Lower lobe of right lung (tissue), 2 donors: ENCODE data around the gene NUDT14. TPM values are rescaled to one million over a fixed set of nuclear protein-coding genes. Genes with fewer than 3 reads are reported as not detected.

Experiments used
- ATAC-seq, 2 donors: fragments of 200-7000 bp; cut with Tn5 transposase; one replicate each; pipeline ENCODE4 v1.9.1; 2020 to 2022; ENCODE audit warnings: mild to moderate bottlenecking in 2 of 2, moderate library complexity in 2 of 2
- DNase-seq: peaks from one replicate; pipeline ENCODE4 v3.0.0-alpha.2; 2020
- H3K27ac ChIP-seq: fragments of 200-600 bp; one replicate; pipeline ENCODE4 v1.8.0; 2022
- H3K27me3 ChIP-seq: fragments of 200-600 bp; one replicate; pipeline ENCODE4 v1.8.0; 2022; ENCODE audit warnings: low read depth
- H3K36me3 ChIP-seq: fragments of 200-600 bp; one replicate; pipeline ENCODE4 v1.8.0; 2022; ENCODE audit warnings: mild to moderate bottlenecking
- H3K4me1 ChIP-seq: fragments of 200-600 bp; one replicate; pipeline ENCODE4 v1.8.0; 2022
- H3K4me3 ChIP-seq: fragments of 200-600 bp; one replicate; pipeline ENCODE4 v1.8.0; 2022; ENCODE audit warnings: mild to moderate bottlenecking
- H3K9me3 ChIP-seq: fragments of 200-600 bp; one replicate; pipeline ENCODE4 v1.8.0; 2022
- intact Hi-C: fragments of 100-400 bp; cut with DNase I; formaldehyde crosslinking; loops from one replicate; pipeline ENCODE4 v1.11.0; 2022
- total RNA-seq: library from RNA; stranded (reverse); fragmentation: NEBNext Ultra II Directional; extraction: Animal tissue kit (Norgen Biotek cat#: 25700); gene quantifications from one replicate; pipeline ENCODE4 v1.2.1, GENCODE V29; 2021
- TF ChIP-seq, protein P1 (sequence below): fragments of 200-600 bp; IDR thresholded peaks from one replicate; pipeline ENCODE4 v1.8.0; 2022; ENCODE audit warnings: antibody characterized with exemption, mild to moderate bottlenecking
- donor health status: DM: no; HTN: yes; CAD: no; lungs with severe emphysema.

Gene NUDT14
- total RNA-seq, 1 donor from 2014 or later = 54.5 TPM

DNA sequence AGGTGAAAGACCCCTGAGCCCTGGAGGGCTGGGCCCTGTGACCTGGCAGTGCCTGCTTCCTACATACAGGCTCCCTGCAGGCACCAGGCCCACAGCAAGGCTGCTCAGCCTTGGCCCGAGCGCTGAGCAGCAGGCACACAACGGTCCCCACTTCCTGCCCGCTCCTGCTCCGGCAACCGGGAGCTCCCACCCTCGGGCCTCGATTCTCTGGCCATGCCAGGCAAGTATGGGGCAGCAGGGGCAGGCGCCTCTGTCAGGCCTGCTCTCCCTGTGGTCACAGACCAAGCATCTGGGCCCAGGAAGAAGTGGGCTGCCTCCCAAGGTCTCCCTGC lies 30.6 kb upstream of the NUDT14 start:
- H3K9me3 ChIP-seq = no peaks in the 10 kb centered on the region
- intact Hi-C loops = no loop called here
- no peak overlapping the region for H3K27ac ChIP-seq
- H3K4me1 ChIP-seq = no peaks in the 10 kb centered on the region
- DNase-seq (no peak), ATAC-seq (no peak)
- TF ChIP-seq, protein P1, sequence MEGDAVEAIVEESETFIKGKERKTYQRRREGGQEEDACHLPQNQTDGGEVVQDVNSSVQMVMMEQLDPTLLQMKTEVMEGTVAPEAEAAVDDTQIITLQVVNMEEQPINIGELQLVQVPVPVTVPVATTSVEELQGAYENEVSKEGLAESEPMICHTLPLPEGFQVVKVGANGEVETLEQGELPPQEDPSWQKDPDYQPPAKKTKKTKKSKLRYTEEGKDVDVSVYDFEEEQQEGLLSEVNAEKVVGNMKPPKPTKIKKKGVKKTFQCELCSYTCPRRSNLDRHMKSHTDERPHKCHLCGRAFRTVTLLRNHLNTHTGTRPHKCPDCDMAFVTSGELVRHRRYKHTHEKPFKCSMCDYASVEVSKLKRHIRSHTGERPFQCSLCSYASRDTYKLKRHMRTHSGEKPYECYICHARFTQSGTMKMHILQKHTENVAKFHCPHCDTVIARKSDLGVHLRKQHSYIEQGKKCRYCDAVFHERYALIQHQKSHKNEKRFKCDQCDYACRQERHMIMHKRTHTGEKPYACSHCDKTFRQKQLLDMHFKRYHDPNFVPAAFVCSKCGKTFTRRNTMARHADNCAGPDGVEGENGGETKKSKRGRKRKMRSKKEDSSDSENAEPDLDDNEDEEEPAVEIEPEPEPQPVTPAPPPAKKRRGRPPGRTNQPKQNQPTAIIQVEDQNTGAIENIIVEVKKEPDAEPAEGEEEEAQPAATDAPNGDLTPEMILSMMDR = no peak
- no peak overlapping the region for H3K4me3 ChIP-seq
- H3K27me3 ChIP-seq = no peaks in the 10 kb centered on the region
- H3K36me3 ChIP-seq = peaks cover 64% of the 10 kb centered on the region

DNA sequence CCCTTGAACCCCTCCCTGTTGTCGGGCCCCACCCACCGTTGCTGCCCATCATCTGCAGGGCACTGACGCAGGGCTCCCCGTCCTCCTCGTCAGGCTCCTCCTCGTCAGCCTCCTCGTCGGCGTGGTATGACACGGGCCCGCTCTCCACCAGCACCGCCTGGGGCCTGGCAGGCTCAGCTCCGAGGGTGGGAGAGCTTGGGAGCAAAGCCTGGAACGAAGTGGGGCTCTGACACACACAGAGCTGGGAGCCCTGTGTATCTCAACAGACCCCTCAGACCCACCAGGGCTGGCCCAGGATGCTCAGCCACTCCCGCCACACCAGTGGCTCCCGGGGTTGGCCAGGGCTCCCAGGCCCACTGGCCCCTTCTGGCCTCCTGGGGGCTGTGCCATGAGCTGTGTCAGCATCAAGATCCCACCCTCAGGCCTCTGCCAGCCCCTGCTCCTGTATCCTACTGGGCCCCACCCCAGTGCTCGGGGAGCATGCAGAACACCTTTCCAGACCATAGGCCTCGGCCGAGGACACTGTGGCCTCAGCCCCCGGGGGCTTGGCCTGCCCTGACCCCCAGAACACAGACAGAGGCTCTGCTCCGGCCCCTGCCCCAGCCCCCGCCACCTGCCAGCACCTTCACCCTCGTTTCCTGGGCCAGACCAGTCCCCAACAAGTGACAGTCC lies 30.1 kb upstream of the NUDT14 start:
- H3K4me3 ChIP-seq = no peak overlapping the region
- intact Hi-C loops = no loop called here
- H3K36me3 ChIP-seq = peaks cover 59% of the 10 kb centered on the region
- no peaks in the 10 kb centered on the region for H3K9me3 ChIP-seq
- H3K27ac ChIP-seq = no peak overlapping the region
- H3K4me1 ChIP-seq = no peaks in the 10 kb centered on the region
- no peak for ATAC-seq
- no peak for DNase-seq
- TF ChIP-seq, protein P1 = no peak
- no peaks in the 10 kb centered on the region for H3K27me3 ChIP-seq

DNA sequence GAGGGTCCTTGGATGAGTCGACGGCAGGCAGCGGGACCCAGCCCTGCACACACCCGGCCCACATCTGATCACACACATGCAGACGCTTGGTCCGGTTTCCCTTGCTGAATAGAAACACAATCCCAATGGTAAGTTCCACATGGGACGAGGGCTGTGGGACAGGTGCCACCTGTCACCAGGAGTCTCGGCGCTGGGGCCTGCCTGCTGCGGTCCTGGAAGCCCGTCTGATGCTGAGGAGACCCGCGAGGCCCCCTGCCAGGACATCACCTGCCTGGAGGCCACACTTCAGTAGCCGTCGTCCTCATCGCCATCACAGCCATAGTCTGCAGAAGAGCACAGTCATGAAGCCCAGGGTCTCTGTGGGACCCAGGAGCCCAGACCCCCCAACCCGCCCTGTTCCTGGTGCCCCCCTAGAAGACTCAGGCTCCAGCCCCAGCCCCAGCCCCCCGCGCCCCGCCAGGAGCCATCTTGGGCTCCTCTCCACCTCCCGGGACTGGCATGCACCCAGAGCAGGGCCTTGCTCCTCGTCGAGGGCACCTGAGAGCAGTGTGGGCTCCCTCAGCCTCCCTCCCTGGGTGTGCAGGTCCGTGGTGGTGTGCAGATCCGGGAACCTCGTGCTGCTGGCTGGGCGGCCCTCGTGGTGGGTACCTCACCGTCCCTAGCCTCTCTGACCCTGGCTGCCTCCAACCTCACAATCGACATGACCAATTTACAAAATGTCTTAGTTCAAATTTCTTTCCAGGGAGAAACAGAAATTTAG lies 29.3 kb upstream of the NUDT14 start:
- no peaks in the 10 kb centered on the region for H3K27me3 ChIP-seq
- intact Hi-C loops = no loop called here
- no peaks in the 10 kb centered on the region for H3K9me3 ChIP-seq
- H3K4me3 ChIP-seq = no peak overlapping the region
- H3K36me3 ChIP-seq = peaks cover 58% of the 10 kb centered on the region
- DNase-seq (no peak), ATAC-seq (no peak)
- H3K4me1 ChIP-seq = peaks cover 7% of the 10 kb centered on the region
- TF ChIP-seq, protein P1 = no peak
- H3K27ac ChIP-seq = no peak overlapping the region

DNA sequence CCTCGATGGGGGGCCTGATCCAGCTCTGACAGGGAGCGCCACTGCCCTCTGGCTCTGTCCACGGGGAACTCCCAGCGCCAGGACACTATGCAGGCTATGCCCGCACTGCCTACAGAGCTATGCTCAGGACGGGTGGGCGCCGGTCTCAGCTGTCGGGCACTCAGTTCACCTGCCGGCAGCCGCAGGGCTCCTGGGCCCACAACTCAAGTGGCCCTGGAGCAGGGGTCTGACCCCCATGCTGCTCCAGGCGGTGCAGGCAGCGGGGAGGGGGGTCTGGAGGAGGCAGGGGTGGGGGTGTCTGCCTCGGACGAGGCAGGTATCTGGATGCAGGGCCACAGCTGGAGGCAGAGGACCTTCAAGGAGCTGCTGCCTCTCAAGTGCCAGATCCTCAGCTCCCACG lies 28.5 kb upstream of the NUDT14 start:
- no peak overlapping the region for H3K27ac ChIP-seq

DNA sequence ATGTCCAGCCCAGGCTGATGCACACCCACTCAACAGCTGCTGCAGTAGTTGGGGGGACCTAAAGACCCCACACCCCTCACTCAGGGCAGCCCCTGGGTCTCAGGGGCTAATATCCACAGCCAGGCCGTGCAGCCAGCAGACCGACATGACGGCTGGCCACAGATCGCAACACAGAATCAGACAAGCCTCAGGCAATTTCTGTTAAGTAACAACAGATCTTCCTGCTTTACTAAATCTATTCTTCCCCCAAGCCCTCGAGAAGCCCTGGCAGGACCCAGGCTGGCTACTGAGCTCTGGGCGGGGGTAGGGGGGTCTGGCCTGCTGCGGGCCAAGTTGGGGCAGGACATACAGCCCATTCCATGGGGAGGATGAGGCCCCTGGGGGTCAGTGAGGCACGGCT lies 28.0 kb upstream of the NUDT14 start:
- Histone ChIP-seq H3K4me1 (peaks cover 20% of the 10 kb centered on the region), H3K27ac (no peak overlapping the region), H3K4me3 (no peak overlapping the region), H3K36me3 (peaks cover 49% of the 10 kb centered on the region), H3K9me3 (no peaks in the 10 kb centered on the region), H3K27me3 (no peaks in the 10 kb centered on the region)
- no peak for DNase-seq
- ATAC-seq = no peak
- intact Hi-C loops = no loop called here
- TF ChIP-seq, protein P1 = no peak

More for the DNA sequence above, 28.5 kb upstream of the NUDT14 start:
- Histone ChIP-seq H3K27me3 (no peaks in the 10 kb centered on the region), H3K9me3 (no peaks in the 10 kb centered on the region), H3K4me1 (peaks cover 15% of the 10 kb centered on the region), H3K4me3 (no peak overlapping the region), H3K36me3 (peaks cover 55% of the 10 kb centered on the region)
- ATAC-seq (no peak), DNase-seq (no peak)
- TF ChIP-seq, protein P1 = no peak
- intact Hi-C loops = no loop called here
